Measurements from ENCODE around the gene ST3GAL3.

DNA sequence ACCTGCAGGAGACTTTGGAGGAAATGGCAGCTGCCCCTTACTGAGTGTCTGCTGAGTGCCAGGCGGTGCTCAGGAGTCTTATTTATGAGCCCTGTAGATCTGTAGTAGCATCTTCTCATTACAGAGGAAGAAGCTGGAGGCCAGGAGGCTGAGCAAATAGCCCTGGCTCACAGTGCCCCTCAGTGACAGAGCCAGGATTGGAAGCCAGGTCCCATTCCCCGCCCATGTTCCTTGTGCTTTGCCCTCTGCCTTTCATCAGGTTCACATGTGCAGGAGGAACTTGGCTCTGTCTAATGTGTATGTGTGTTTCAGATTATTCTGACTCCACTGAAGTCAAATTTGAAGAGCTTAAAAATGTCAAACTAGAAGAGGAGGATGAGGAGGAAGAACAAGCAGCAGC is 36.1 kb upstream of the ST3GAL3 start:
- TF ChIP-seq CTCF (IDR thresholded peaks at IDR 0.05; ENCODE audit: insufficient read depth, low read length): no peak
- no peak for TF ChIP-seq POLR2AphosphoS5 (IDR thresholded peaks at IDR 0.05; ENCODE audit: low read depth)
- TF ChIP-seq SPI1 (IDR thresholded peaks at IDR 0.05; ENCODE audit: borderline replicate concordance, low read depth): no peak
- no peak for TF ChIP-seq REST (IDR thresholded peaks at IDR 0.05; ENCODE audit: insufficient replicate concordance, low read depth)

All from HL-60 (cell line).